GM12873 (cell line): ENCODE data around the gene TBC1D10A.

ENCODE experiments used
- CTCF ChIP-seq: IDR thresholded peaks from 2 replicates; pipeline ENCODE4 v1.5.1; 2012; ENCODE audit warnings: low read depth, mild to moderate bottlenecking, moderate library complexity, low read length, control low read depth; ENCODE audit not compliant: insufficient read depth; ENCODE audit errors: missing control alignments

Gene TBC1D10A

GRCh38 chr22:30315962-30316576, 10.7 kb downstream of the TBC1D10A start:
- TF ChIP-seq CTCF: no peak

GRCh38 chr22:30314915-30315314, 11.8 kb downstream of the TBC1D10A start:
- no peak for TF ChIP-seq CTCF

- TF ChIP-seq CTCF: no peak
Observed at GRCh38 chr22:30313527-30314363, 13.0 kb downstream of the TBC1D10A start.

- no peak for TF ChIP-seq CTCF
Observed at GRCh38 chr22:30312053-30312452, 14.7 kb downstream of the TBC1D10A start.

GRCh38 chr22:30310881-30311771, 15.6 kb downstream of the TBC1D10A start:
- TF ChIP-seq CTCF: no peak

GRCh38 chr22:30309951-30310741, 16.6 kb downstream of the TBC1D10A start:
- TF ChIP-seq CTCF: peak; percentile 10
